PC-9 (cell line): Measurements from ENCODE around the gene MBNL1.

Experiments
- CTCF ChIP-seq: fragments of 200-600 bp; sonication (generic); conservative IDR thresholded peaks from 2 replicates; pipeline ENCODE4 v1.6.1; 2017; ENCODE audit warnings: mixed run types, antibody characterized with exemption, mild to moderate bottlenecking, moderate library complexity
- EZH2 ChIP-seq: fragments of 200-600 bp; sonication (generic); IDR thresholded peaks from 2 replicates; pipeline ENCODE4 v1.8.0; 2017; ENCODE audit warnings: antibody characterized with exemption, low read depth

GRCh38 chr3:152360966-152361365, 92.2 kb downstream of the MBNL1 start:
- TF ChIP-seq CTCF (no peak), EZH2 (no peak)
